GM21717 (cell line): ENCODE results near the gene DEPDC1.
A peak's percentile ranks its signal among the peaks of the same experiment; 100 is the strongest.
"Not testable (repeated sequence)": the region's sequence is repeated elsewhere in the genome, so short reads cannot be mapped to it uniquely, and the experiment has no call there.

Experiments
- ATAC-seq: cut with Tn5 transposase; IDR thresholded peaks from one replicate; pipeline ENCODE4 v1.9.1; 2021; ENCODE audit warnings: mild to moderate bottlenecking, moderate library complexity; ENCODE audit not compliant: unreplicated experiment

Gene DEPDC1

GRCh38 chr1:68479501-68479900 is 17.4 kb downstream of the DEPDC1 start:
- no peak for ATAC-seq

GRCh38 chr1:68478662-68479061 is 18.2 kb downstream of the DEPDC1 start:
- no peak for ATAC-seq

GRCh38 chr1:68476626-68477025 is 20.3 kb downstream of the DEPDC1 start:
- ATAC-seq: not testable (repeated sequence)

- no peak for ATAC-seq
These were observed 23.8 kb downstream of the DEPDC1 start for GRCh38 chr1:68473060-68473459.

- ATAC-seq: no peak
These were observed 26.4 kb downstream of the DEPDC1 start for GRCh38 chr1:68470388-68470970.

GRCh38 chr1:68464891-68465290 is 32.0 kb downstream of the DEPDC1 start:
- no peak for ATAC-seq

- no peak for ATAC-seq
These were observed 35.9 kb downstream of the DEPDC1 start for GRCh38 chr1:68460935-68461334.

- no peak for ATAC-seq
These were observed 37.1 kb downstream of the DEPDC1 start for GRCh38 chr1:68459796-68460195.

- no peak for ATAC-seq
These were observed 37.8 kb downstream of the DEPDC1 start for GRCh38 chr1:68459091-68459490.

GRCh38 chr1:68456202-68456601 is 40.7 kb downstream of the DEPDC1 start:
- ATAC-seq: no peak

GRCh38 chr1:68454534-68454933 is 42.3 kb downstream of the DEPDC1 start:
- ATAC-seq: peak; percentile 67

GRCh38 chr1:68453060-68453670 is 43.7 kb downstream of the DEPDC1 start:
- ATAC-seq: no peak

GRCh38 chr1:68449901-68450300 is 47.0 kb downstream of the DEPDC1 start, which contains the start of gene RPE65:
TSS of gene RPE65 (minus strand) at chr1:68449954. CDS start at chr1:68449905, 49 bp downstream.
- ATAC-seq: no peak

- no peak for ATAC-seq
These were observed 48.5 kb downstream of the DEPDC1 start for GRCh38 chr1:68448365-68448764.

- ATAC-seq: no peak
These were observed 51.2 kb downstream of the DEPDC1 start for GRCh38 chr1:68445709-68446108.

GRCh38 chr1:68442822-68443556 is 53.9 kb downstream of the DEPDC1 start:
- ATAC-seq: peak; percentile 70

- no peak for ATAC-seq
These were observed 54.9 kb downstream of the DEPDC1 start for GRCh38 chr1:68442006-68442405.

- ATAC-seq: no peak
These were observed 58.6 kb downstream of the DEPDC1 start for GRCh38 chr1:68438310-68438709.

GRCh38 chr1:68433395-68433794 is 63.5 kb downstream of the DEPDC1 start:
- ATAC-seq: no peak

GRCh38 chr1:68431076-68431475 is 65.8 kb downstream of the DEPDC1 start:
- ATAC-seq: no peak

GRCh38 chr1:68429233-68429808 is 67.6 kb downstream of the DEPDC1 start:
- ATAC-seq: no peak

- ATAC-seq: no peak
These were observed 70.3 kb downstream of the DEPDC1 start for GRCh38 chr1:68426594-68426993.
